ENCODE data around the gene CNOT1.

CNOT1 gene

GRCh38 chr16:58589326-58589905, 40.2 kb downstream of the CNOT1 start:
- TF ChIP-seq, protein P1, sequence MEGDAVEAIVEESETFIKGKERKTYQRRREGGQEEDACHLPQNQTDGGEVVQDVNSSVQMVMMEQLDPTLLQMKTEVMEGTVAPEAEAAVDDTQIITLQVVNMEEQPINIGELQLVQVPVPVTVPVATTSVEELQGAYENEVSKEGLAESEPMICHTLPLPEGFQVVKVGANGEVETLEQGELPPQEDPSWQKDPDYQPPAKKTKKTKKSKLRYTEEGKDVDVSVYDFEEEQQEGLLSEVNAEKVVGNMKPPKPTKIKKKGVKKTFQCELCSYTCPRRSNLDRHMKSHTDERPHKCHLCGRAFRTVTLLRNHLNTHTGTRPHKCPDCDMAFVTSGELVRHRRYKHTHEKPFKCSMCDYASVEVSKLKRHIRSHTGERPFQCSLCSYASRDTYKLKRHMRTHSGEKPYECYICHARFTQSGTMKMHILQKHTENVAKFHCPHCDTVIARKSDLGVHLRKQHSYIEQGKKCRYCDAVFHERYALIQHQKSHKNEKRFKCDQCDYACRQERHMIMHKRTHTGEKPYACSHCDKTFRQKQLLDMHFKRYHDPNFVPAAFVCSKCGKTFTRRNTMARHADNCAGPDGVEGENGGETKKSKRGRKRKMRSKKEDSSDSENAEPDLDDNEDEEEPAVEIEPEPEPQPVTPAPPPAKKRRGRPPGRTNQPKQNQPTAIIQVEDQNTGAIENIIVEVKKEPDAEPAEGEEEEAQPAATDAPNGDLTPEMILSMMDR (conservative IDR thresholded peaks at IDR 0.05; ENCODE audit: low read length) = no peak
- TF ChIP-seq EZH2phosphoT487 (IDR thresholded peaks at IDR 0.05; ENCODE audit: borderline replicate concordance) = no peak
- Histone ChIP-seq H3K79me2 (ENCODE audit: insufficient read depth, low read length) (peaks cover 27% of the 10 kb centered on the region; the same call in 1 of the 2 replicates), H3K36me3 (ENCODE audit: insufficient read depth, low read length) (peaks cover 89% of the 10 kb centered on the region; the same call in 1 of the 2 replicates)

DNA sequence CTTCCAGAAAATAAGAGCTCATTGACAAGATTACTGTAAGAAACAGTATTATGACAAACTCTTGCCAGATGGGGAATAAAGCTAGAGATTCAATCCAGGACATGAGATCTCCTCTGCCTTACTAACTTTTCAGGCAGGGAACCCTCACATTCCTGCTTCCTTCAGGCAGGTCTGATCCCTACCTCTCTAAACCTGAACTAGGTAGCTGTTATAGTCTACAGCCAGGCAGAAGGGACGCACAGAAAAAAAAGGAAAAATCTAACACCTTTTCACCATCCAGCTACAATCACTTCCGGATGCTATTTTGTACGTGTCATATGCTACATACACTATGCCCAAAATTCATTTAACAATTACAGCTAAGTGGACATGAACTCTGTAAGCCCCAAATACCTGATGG, 41.2 kb downstream of the CNOT1 start:
- H3K79me2 ChIP-seq (ENCODE audit: insufficient read depth, low read length) = peaks cover 23% of the 10 kb centered on the region; the same call in 1 of the 2 replicates
- TF ChIP-seq, protein P1 (conservative IDR thresholded peaks at IDR 0.05; ENCODE audit: low read length) = no peak
- TF ChIP-seq EZH2phosphoT487 (IDR thresholded peaks at IDR 0.05; ENCODE audit: borderline replicate concordance) = no peak
- H3K9ac ChIP-seq (ENCODE audit: low read depth, low read length, poor library complexity, severe bottlenecking) = no peak overlapping the region
- no peak overlapping the region for H3K4me2 ChIP-seq (ENCODE audit: low read depth, low read length, poor library complexity, severe bottlenecking)
- no peak overlapping the region for H3K4me3 ChIP-seq (ENCODE audit: low read length, poor library complexity, severe bottlenecking)
- H3K9me3 ChIP-seq (ENCODE audit: insufficient read depth, low read depth, low read length) = no peaks in the 10 kb centered on the region
- no peaks in the 10 kb centered on the region for H3K9me2 ChIP-seq (replicated peaks; ENCODE audit: low read depth, low read length)
- peaks cover 27% of the 10 kb centered on the region for H4K20me1 ChIP-seq (ENCODE audit: insufficient read depth, low read length, poor library complexity, severe bottlenecking)
- no peak overlapping the region for H2AFZ ChIP-seq (ENCODE audit: low read length)
- H3K36me3 ChIP-seq (ENCODE audit: insufficient read depth, low read length) = peaks cover 92% of the 10 kb centered on the region; the same call in 1 of the 2 replicates
- no peaks in the 10 kb centered on the region for H3K4me1 ChIP-seq (ENCODE audit: insufficient read depth, low read length, poor library complexity, severe bottlenecking)
- H3K27me3 ChIP-seq (ENCODE audit: insufficient read depth, low read length, poor library complexity, severe bottlenecking) = no peaks in the 10 kb centered on the region
- H3F3A ChIP-seq (ENCODE audit: low read depth) = peaks cover 7% of the 10 kb centered on the region; the same call in 1 of the 2 replicates

More at GRCh38 chr16:58589326-58589905, 40.2 kb downstream of the CNOT1 start:
- H4K20me1 ChIP-seq (ENCODE audit: insufficient read depth, low read length, poor library complexity, severe bottlenecking) = peaks cover 28% of the 10 kb centered on the region
- H2AFZ ChIP-seq (ENCODE audit: low read length) = no peak overlapping the region
- H3F3A ChIP-seq (ENCODE audit: low read depth) = peaks cover 7% of the 10 kb centered on the region; the same call in 1 of the 2 replicates
- H3K9me2 ChIP-seq (replicated peaks; ENCODE audit: low read depth, low read length) = no peaks in the 10 kb centered on the region
- no peak overlapping the region for H3K4me3 ChIP-seq (ENCODE audit: low read length, poor library complexity, severe bottlenecking)
- H3K9ac ChIP-seq (ENCODE audit: low read depth, low read length, poor library complexity, severe bottlenecking) = no peak overlapping the region
- no peaks in the 10 kb centered on the region for H3K4me1 ChIP-seq (ENCODE audit: insufficient read depth, low read length, poor library complexity, severe bottlenecking)
- no peaks in the 10 kb centered on the region for H3K9me3 ChIP-seq (ENCODE audit: insufficient read depth, low read depth, low read length)
- no peak overlapping the region for H3K4me2 ChIP-seq (ENCODE audit: low read depth, low read length, poor library complexity, severe bottlenecking)
- H3K27me3 ChIP-seq (ENCODE audit: insufficient read depth, low read length, poor library complexity, severe bottlenecking) = no peaks in the 10 kb centered on the region

GRCh38 chr16:58586340-58587030, 43.1 kb downstream of the CNOT1 start:
- no peak overlapping the region for H3K4me3 ChIP-seq (ENCODE audit: low read length, poor library complexity, severe bottlenecking)
- peaks cover 9% of the 10 kb centered on the region; the same call in 1 of the 2 replicates for H3K79me2 ChIP-seq (ENCODE audit: insufficient read depth, low read length)
- no peak overlapping the region for H2AFZ ChIP-seq (ENCODE audit: low read length)
- no peak overlapping the region for H3K9ac ChIP-seq (ENCODE audit: low read depth, low read length, poor library complexity, severe bottlenecking)
- no peaks in the 10 kb centered on the region for H3K9me2 ChIP-seq (replicated peaks; ENCODE audit: low read depth, low read length)
- H3K4me2 ChIP-seq (ENCODE audit: low read depth, low read length, poor library complexity, severe bottlenecking) = no peak overlapping the region
- TF ChIP-seq, protein P1 (conservative IDR thresholded peaks at IDR 0.05; ENCODE audit: low read length) = no peak
- TF ChIP-seq EZH2phosphoT487 (IDR thresholded peaks at IDR 0.05; ENCODE audit: borderline replicate concordance) = no peak
- H3K4me1 ChIP-seq (ENCODE audit: insufficient read depth, low read length, poor library complexity, severe bottlenecking) = no peaks in the 10 kb centered on the region
- no peaks in the 10 kb centered on the region for H3K27me3 ChIP-seq (ENCODE audit: insufficient read depth, low read length, poor library complexity, severe bottlenecking)
- H3K9me3 ChIP-seq (ENCODE audit: insufficient read depth, low read depth, low read length) = no peaks in the 10 kb centered on the region
- peaks cover 7% of the 10 kb centered on the region; the same call in 1 of the 2 replicates for H3F3A ChIP-seq (ENCODE audit: low read depth)
- peaks cover 92% of the 10 kb centered on the region; the same call in 1 of the 2 replicates for H3K36me3 ChIP-seq (ENCODE audit: insufficient read depth, low read length)
- H4K20me1 ChIP-seq (ENCODE audit: insufficient read depth, low read length, poor library complexity, severe bottlenecking) = peaks cover 13% of the 10 kb centered on the region

Data from Loucy (cell line).